Stimulated activated CD4-positive, alpha-beta T cell treated with anti-CD3 and anti-CD28 coated beads, Interleukin-15, amount 100 ng/mL, for 24 hours (primary cell): ENCODE results near the gene MTF2.

Experiments
- DNase-seq: peaks from one replicate; pipeline ENCODE4 v3.0.0-alpha.2; 2020

Gene MTF2

GRCh38 chr1:93087532-93087931 lies 8.4 kb downstream of the MTF2 start:
- DNase-seq = no peak

GRCh38 chr1:93093332-93094006 lies 14.4 kb downstream of the MTF2 start:
- DNase-seq = no peak

GRCh38 chr1:93095804-93096585 lies 16.9 kb downstream of the MTF2 start:
- DNase-seq = no peak

- no peak for DNase-seq
Observed at GRCh38 chr1:93102142-93102541, 23.1 kb downstream of the MTF2 start.

DNA sequence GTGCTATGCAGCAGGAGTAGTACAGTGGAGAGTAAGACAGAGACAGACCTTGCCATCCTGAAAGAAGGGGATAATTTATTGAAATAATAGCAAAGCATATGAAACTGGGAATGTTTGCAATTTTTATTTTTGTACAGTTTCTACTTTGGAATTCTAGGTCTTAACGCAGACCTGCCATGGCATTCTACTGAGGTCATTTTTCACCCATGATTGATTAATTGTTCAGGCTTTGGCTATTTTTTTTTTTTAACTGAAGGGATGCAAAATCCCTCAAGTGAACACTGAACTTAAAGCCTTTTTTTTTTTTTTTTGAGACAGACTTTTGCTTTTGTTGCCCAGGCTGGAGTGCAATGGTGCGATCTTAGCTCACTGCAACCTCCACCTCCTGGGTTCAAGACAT lies 27.1 kb downstream of the MTF2 start:
- DNase-seq = no peak

DNA sequence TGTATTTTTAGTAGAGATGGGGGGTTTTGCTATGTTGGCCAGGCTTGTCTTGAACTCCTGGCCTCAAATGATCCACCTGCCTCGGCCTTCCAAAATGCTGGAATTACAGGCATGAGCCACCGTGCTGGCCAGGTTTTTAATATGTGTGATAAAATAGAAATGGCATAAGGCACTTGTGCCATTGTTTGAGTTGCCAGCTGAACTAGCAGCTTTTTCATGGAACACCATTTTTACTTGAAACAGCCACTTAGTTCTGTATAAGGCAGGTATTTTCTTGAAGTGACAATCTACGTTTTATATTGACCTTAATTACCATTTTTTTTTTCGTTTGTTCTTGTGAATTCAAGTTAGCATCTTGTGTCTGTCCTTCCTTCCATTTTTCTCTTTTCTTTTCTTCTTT lies 28.3 kb downstream of the MTF2 start:
- DNase-seq = no peak

DNA sequence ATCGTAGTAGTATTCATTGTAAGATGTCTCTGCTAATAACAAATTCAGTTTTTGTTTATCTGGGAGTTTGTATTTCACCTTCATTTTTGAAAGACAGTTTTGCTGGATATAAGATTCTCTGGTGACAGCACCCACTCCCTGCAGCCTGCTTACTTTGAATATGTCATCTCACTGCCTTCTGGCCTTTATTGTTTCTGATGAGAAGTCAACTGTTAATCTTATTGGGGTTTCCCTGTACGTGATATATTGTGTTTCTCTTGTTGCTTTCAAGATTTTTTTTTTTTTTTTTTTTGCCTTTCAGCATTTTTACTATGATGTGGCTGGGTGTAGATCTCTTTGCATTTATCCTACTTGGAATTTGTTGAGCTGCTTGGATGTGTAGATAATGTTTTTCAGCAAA lies 29.3 kb downstream of the MTF2 start:
- DNase-seq = no peak

GRCh38 chr1:93109578-93109977 lies 30.5 kb downstream of the MTF2 start:
- no peak for DNase-seq

- DNase-seq = no peak
Observed at GRCh38 chr1:93111065-93111464, 32.0 kb downstream of the MTF2 start.

DNA sequence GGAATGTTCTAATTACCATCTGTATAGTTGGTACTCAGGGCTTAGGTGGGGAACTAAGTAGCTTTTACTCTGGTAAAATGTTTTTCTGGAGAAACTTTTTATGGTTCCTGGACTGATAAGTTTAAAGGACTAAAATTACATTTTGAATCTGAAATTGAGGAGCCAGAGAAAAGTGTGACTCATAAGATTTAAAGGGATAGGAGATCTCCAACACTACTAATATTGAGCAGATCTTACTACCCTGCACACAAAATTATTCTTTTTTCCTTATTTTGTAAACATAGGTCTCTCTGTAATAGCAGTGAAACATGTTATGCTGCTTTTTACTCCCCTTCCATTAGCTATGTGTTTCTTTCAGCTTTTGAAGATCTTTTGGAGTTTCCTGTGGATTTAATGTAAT lies 32.5 kb downstream of the MTF2 start:
- DNase-seq = no peak

GRCh38 chr1:93113127-93113526 lies 34.0 kb downstream of the MTF2 start:
- no peak for DNase-seq

DNA sequence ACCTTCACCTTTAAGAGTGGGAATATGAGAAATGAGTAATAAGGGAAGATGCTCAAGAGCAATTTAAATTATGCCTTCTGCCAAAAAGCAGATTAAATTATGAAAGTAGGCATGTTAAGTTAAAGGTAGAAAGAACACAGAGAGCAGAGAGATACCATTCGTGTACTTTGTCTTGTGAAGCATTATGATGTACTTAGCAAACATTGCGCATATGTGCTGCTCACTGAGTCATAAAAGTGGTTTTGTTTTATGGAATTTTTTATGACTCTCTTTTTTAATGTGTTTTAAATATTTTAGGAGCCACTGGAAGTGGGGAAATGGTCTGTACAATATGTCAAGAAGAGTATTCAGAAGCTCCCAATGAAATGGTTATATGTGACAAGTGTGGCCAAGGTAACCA lies 35.3 kb downstream of the MTF2 start:
- DNase-seq = no peak

DNA sequence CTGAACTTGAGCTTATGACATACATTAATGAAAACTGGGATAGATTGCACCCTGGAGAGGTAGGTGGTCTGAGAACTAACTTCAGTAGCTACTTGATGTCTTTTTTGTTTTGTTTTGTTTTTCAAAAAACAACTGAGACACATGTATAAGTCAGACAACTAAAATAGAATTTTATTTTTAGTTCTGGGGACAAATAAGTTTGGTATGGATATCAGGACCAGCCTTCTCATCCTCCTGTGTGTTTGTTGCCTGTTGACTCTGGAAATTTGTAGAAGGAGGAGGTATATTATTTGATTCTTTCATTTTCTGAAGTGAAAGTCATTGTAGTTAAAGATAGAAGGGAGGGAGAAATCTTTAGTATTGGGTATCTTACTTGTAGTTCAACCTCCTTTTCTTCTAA lies 41.5 kb downstream of the MTF2 start:
- no peak for DNase-seq

- DNase-seq = no peak
Observed at GRCh38 chr1:93123201-93123783, 44.2 kb downstream of the MTF2 start.

- no peak for DNase-seq
Observed at GRCh38 chr1:93124556-93125355, 45.7 kb downstream of the MTF2 start.

GRCh38 chr1:93129507-93130099 lies 50.5 kb downstream of the MTF2 start:
- DNase-seq = no peak

DNA sequence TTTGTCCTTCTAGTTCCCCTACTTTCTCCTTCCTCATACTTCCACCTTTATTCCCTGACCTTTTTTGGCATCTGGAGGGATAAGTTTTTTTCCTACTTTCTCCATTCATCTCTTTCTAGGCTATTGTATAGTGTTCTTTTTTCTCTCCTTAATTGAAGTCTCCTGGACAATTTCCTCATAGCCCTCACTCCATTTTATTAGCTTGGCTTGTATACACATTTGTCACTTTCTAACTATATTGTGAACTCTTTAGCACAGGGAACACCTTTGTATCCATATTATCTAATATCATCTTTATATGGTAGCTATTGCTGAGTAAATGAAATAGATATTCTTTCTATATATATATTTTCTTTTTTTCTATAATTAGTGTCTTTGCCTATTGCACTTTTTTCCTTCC lies 53.6 kb downstream of the MTF2 start:
- no peak for DNase-seq

DNA sequence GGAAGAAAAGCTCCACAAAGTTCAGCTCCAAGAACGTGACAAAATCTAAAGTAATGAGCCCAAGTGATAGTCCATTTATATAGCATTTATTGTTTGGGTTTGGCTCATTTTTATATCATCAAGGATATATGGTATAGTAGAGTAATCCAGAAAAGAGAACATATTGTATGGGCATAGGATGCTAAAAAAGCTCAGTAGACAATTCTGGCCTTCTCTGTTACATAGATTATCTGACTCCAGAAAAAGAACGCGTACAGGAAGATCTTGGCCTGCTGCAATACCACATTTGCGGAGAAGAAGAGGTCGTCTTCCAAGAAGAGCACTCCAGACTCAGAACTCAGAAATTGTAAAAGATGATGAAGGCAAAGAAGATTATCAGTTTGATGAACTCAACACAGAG lies 57.4 kb downstream of the MTF2 start:
- DNase-seq = no peak

GRCh38 chr1:93137604-93138292 lies 58.7 kb downstream of the MTF2 start:
- no peak for DNase-seq

GRCh38 chr1:93140106-93140505 lies 61.0 kb downstream of the MTF2 start:
- no peak for DNase-seq

GRCh38 chr1:93142161-93142560 lies 63.1 kb downstream of the MTF2 start:
- no peak for DNase-seq

DNA sequence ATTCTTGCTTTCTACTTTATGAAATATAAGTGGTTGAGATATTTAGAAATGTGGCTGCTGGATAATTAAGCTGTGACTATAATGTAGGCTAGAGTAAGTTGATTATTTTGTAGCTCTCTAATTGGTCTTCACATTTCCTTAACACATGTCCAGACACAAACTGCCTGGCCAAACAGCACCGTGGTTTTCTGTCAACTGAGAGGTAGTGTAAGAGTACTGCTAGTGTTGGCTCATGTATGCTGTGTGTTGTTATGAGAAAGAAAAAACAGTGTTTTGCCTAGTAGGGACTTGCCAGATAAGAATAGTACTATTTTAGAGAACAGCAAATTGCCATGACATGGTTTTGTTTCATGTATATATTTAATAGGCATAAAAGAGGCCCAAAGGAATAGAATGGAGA lies 64.1 kb downstream of the MTF2 start:
- DNase-seq = no peak
